Stimulated activated naive B cell treated with anti-CD40 and anti-IgM and Interleukin-4, amounts not matched to agents 10 μg/mL and 1 μg/mL and 100 μg/mL, for 72 hours (primary cell): ENCODE results near the gene SH3BGR.
"Not testable (repeated sequence)": the region's sequence is repeated elsewhere in the genome, so short reads cannot be mapped to it uniquely, and the experiment has no call there.

ENCODE experiments used
- ATAC-seq, 2 donors: fragments of 150-1000 bp; cut with Tn5 transposase; replicated peaks; 2 replicates each; pipeline ENCODE4 v1.10.0; 2021; ENCODE audit warnings: moderate library complexity in 1 of 2
- DNase-seq: peaks from one replicate; pipeline ENCODE4 v3.0.0; 2021
- H3K27ac Mint-ChIP-seq: one replicate; pipeline ENCODE4 v1.8.0; 2022; ENCODE audit warnings: mild to moderate bottlenecking, mixed read lengths
- H3K27me3 Mint-ChIP-seq, 2 donors: one replicate each; pipeline ENCODE4 v1.8.0; 2022; ENCODE audit warnings: mixed read lengths in 2 of 2
- H3K36me3 Mint-ChIP-seq, 2 donors: one replicate each; pipeline ENCODE4 v1.8.0; 2022; ENCODE audit warnings: mixed read lengths in 2 of 2, mild to moderate bottlenecking in 1 of 2
- H3K4me1 Mint-ChIP-seq, 2 donors: one replicate each; pipeline ENCODE4 v1.8.0; 2022; ENCODE audit warnings: mixed read lengths in 2 of 2, mild to moderate bottlenecking in 1 of 2
- H3K4me3 Mint-ChIP-seq, 2 donors: one replicate each; pipeline ENCODE4 v1.8.0; 2022; ENCODE audit warnings: mild to moderate bottlenecking in 2 of 2, mixed read lengths in 2 of 2, moderate library complexity in 1 of 2
- H3K9me3 Mint-ChIP-seq, 2 donors: one replicate each; pipeline ENCODE4 v1.8.0; 2022; ENCODE audit warnings: mixed read lengths in 2 of 2, mild to moderate bottlenecking in 1 of 2

The SH3BGR gene

DNA sequence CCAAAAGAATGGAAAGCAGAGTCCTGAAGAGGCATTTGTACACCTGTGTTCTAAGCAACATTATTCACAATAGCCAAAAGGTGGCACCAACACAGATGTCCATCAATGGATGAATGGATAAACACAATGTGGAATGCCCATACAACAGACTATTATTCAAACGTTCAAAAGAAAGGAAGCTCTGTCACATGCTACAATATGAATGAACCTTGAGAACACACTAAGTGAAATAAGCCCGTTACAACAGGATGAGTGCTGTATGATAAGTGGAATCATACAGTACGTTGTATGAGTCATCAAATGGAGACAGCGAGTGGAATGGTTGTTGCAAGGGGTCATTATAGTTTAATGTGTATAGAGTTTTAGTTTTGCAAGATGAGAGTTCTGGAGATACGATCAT lies 80.1 kb downstream of the SH3BGR start:
- ATAC-seq (no peak), DNase-seq (no peak)
- H3K27ac Mint-ChIP-seq, result no peak overlapping the region
- H3K36me3 Mint-ChIP-seq, result no peaks in the 10 kb centered on the region
- no peak overlapping the region for H3K4me3 Mint-ChIP-seq
- peaks cover 17 to 20% of the 10 kb centered on the region in 2 donors for H3K27me3 Mint-ChIP-seq
- H3K4me1 Mint-ChIP-seq, result no peaks in the 10 kb centered on the region
- H3K9me3 Mint-ChIP-seq, result no peaks in the 10 kb centered on the region

DNA sequence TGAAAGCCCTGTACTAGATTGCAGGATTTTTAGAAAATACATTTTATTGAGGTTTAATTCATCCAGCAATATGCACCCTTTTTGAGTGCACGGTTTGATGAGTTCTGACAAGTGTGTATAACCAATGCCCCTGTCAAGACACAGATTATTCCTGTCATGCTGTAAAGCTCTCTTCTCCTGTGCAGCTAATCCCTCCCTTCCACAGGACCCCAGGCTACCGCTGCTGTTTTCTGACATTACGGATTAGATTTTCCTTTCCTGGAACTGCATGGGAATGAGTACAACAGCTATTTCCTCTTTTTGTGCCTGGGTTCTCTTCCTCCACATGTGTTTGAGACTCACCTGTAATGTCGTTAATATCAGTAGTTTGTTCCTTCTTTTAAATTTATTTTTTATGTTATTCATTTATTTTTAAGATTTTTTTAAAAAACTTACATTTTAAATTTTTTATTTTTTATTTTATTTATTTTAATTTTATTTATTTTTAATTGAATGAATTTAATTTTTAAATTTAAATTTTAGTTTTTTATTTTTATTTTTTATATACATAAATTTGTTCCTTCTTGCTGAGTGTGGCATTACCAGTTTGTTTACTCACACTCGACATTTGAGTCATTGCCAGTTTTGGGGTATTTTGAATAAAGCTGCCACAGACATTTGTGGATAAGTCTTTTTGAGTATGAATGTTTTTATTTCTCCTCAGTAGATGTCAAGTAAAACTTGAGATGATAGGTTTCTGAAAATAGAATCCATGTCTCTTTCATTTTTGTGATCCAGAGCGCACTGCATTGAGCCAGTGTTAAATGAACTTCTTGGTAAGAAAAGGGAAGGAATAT lies 82.0 kb downstream of the SH3BGR start:
- Mint-ChIP-seq H3K36me3 (no peaks in the 10 kb centered on the region), H3K27ac (no peak overlapping the region), H3K9me3 (no peaks in the 10 kb centered on the region), H3K4me1 (no peaks in the 10 kb centered on the region), H3K4me3 (no peak overlapping the region), H3K27me3 (peaks cover 4 to 10% of the 10 kb centered on the region in 2 donors)
- DNase-seq (no peak), ATAC-seq (no peak)

DNA sequence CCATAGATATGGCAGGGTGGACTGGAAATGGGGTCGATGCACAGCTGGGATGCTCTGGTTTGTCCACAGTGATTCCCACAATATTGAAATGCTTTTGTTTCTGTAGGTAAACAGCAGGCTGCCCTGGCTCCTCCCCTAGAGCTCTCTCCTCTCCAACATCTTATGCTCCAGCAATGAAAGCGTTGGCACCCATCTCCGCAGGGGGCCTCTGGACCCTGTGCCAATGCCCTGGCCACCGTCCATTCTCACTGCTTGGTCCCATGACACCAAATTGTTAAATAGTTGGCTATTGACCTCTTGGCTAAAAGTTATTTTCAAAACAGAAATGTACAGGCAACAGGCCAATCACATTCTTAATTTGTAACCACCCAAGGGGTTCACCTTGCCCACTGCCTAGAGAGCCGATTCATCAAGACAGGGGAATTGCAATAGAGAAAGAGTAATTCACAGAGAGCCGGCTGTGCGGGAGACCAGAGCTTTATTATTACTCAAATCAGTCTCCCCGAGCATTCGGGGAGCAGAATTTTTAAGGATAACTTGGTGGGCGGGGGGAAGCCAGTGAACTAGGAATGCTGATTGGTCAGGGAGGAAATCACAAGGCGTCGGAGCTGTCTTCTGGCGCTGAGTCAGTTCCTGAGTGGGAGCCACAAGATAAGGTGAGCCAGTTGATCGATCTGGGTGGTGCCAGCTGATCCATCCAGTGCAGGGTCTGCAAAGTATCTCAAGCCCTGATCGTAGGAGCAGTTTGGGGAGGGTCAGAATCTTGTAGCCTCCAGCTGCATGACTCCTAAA lies 84.1 kb downstream of the SH3BGR start:
- Mint-ChIP-seq H3K4me3 (no peak overlapping the region), H3K27ac (no peak overlapping the region), H3K36me3 (no peaks in the 10 kb centered on the region), H3K4me1 (no peaks in the 10 kb centered on the region), H3K9me3 (peaks cover 0 to under 1% of the 10 kb centered on the region in 2 donors), H3K27me3 (peaks cover 4 to 15% of the 10 kb centered on the region in 2 donors)
- DNase-seq (no peak), ATAC-seq (no peak)

GRCh38 chr21:39536835-39537234 lies 85.1 kb downstream of the SH3BGR start:
- Mint-ChIP-seq H3K27me3 (peaks cover 4 to 12% of the 10 kb centered on the region in 2 donors), H3K36me3 (no peaks in the 10 kb centered on the region), H3K27ac (no peak overlapping the region), H3K9me3 (peaks cover 2 to 4% of the 10 kb centered on the region in 2 donors), H3K4me3 (no peak overlapping the region), H3K4me1 (no peaks in the 10 kb centered on the region)
- ATAC-seq (no peak), DNase-seq (no peak)

DNA sequence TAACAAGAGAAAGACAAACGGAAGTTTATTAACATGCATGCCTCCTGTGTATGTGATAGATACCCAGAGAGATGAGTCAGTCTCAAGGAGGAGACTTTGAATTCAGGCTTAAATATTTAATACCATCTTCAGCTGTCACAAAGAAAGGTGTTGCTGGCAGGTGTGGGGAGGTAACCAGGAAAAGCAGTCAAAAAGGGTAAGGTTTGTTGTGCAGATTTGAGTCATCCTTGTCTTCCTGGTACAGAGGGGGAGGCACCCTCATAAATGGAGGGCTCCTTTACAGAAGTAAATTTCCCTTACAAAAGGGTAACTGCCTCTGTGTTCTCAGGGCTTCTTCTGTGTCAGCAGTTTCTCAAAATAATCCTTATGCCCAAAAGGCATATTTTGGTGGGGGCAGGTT lies 85.8 kb downstream of the SH3BGR start:
- H3K4me3 Mint-ChIP-seq, result no peak overlapping the region

DNA sequence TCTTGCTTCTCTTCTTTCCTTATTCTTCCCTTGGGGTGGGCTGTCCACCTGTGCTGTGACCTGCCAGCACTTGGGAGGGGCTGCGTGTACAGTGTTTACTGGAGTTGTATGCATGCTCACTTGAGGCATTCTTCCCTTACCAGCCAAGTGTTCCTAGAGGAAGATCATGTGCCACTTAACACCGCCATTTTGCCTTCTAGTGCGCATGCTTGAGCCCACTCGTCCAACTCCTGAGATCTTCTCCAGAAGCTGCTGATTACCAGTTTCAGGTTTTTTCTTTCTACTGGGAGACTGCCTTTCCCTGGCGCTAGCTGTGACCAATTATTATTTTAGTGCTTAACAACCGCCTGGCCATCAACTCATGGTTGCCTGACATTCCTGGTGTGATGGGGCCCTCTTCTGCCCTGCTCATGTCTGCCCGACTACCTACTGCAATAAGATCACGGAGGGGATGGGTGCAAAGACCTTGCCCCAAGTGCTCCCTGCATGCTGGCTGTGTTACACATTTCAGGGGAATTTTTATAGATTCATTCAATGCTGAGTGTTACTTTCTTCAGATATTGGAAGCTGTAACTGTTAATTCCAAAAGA lies 86.8 kb downstream of the SH3BGR start:
- Mint-ChIP-seq H3K27me3 (peaks cover 10 to 16% of the 10 kb centered on the region in 2 donors), H3K4me3 (no peak overlapping the region), H3K4me1 (no peaks in the 10 kb centered on the region), H3K9me3 (peaks cover 2 to 4% of the 10 kb centered on the region in 2 donors), H3K36me3 (no peaks in the 10 kb centered on the region), H3K27ac (no peak overlapping the region)
- no peak for DNase-seq
- ATAC-seq, result no peak

More for the DNA sequence above, 85.8 kb downstream of the SH3BGR start:
- ATAC-seq (no peak), DNase-seq (no peak)
- H3K27ac Mint-ChIP-seq, result no peak overlapping the region
- peaks cover 10 to 16% of the 10 kb centered on the region in 2 donors for H3K27me3 Mint-ChIP-seq
- H3K4me1 Mint-ChIP-seq, result no peaks in the 10 kb centered on the region
- H3K36me3 Mint-ChIP-seq, result no peaks in the 10 kb centered on the region
- peaks cover 2 to 4% of the 10 kb centered on the region in 2 donors for H3K9me3 Mint-ChIP-seq

DNA sequence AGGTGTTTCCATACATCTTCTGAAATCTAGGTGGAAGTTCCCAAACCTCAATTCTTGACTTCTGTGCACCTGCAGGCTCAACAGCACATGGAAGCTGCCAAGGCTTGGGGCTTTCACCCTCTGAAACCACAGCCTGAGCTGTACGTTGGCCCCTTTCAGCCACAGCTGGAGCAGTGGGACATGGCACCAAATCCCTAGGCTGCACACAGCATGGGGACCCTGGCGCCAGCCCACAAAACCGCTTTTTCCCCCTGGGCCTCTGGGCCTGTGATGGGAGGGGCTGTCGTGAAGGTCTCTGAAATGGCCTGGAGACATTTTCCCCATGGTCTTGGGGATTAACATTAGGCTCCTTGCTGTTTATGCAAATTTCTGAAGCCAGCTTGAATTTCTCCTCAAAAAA lies 88.6 kb downstream of the SH3BGR start:
- H3K4me3 Mint-ChIP-seq, H3K27ac Mint-ChIP-seq, H3K9me3 Mint-ChIP-seq, DNase-seq, H3K36me3 Mint-ChIP-seq, ATAC-seq, H3K4me1 Mint-ChIP-seq: not testable (repeated sequence)
- peaks cover 6 to 16% of the 10 kb centered on the region in 2 donors for H3K27me3 Mint-ChIP-seq

GRCh38 chr21:39542736-39543135 lies 91.0 kb downstream of the SH3BGR start:
- Mint-ChIP-seq H3K9me3 (peaks cover 2 to 9% of the 10 kb centered on the region in 2 donors), H3K27me3 (peaks cover 6 to 16% of the 10 kb centered on the region in 2 donors)

DNA sequence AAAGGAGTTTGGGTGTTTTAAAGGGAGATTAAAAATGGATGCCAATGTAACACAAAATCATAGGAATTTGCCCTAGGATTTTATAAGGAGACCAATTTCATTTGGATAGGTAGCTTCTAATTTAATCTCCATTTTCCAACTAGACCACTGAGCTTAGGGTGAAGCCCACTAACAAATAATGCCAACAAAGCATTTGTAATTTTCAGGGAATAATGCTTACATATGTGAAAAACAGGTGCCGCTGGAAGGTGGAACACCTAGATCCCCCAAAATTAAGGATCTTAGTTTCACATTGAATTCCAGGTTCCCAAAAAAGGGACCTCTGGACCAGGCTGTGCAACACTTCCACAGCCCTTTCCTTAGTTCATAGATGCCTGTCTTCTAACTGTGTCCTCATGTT lies 94.8 kb downstream of the SH3BGR start:
- Mint-ChIP-seq H3K9me3 (peaks cover 3 to 4% of the 10 kb centered on the region in 2 donors), H3K27me3 (peaks cover 6 to 9% of the 10 kb centered on the region in 2 donors), H3K36me3 (no peaks in the 10 kb centered on the region), H3K4me3 (no peak overlapping the region), H3K27ac (no peak overlapping the region), H3K4me1 (no peaks in the 10 kb centered on the region)
- ATAC-seq, result no peak
- DNase-seq, result no peak

More at GRCh38 chr21:39542736-39543135, 91.0 kb downstream of the SH3BGR start:
- H3K36me3 Mint-ChIP-seq, result no peaks in the 10 kb centered on the region
- no peak overlapping the region for H3K27ac Mint-ChIP-seq
- no peak for ATAC-seq
- no peak overlapping the region for H3K4me3 Mint-ChIP-seq
- no peaks in the 10 kb centered on the region for H3K4me1 Mint-ChIP-seq
- DNase-seq, result no peak

GRCh38 chr21:39552856-39553255 lies 101.1 kb downstream of the SH3BGR start:
- peaks cover 0 to 4% of the 10 kb centered on the region in 2 donors for H3K27me3 Mint-ChIP-seq
- ATAC-seq (no peak), DNase-seq (no peak)
- no peak overlapping the region for H3K27ac Mint-ChIP-seq
- H3K4me3 Mint-ChIP-seq, result no peak overlapping the region
- H3K9me3 Mint-ChIP-seq, result peaks cover 0 to 5% of the 10 kb centered on the region in 2 donors
- no peaks in the 10 kb centered on the region for H3K36me3 Mint-ChIP-seq
- H3K4me1 Mint-ChIP-seq, result no peaks in the 10 kb centered on the region

GRCh38 chr21:39553331-39553730 lies 101.6 kb downstream of the SH3BGR start:
- H3K36me3 Mint-ChIP-seq, result no peaks in the 10 kb centered on the region
- ATAC-seq, result no peak
- H3K9me3 Mint-ChIP-seq, result peaks cover 0 to 8% of the 10 kb centered on the region in 2 donors
- no peak overlapping the region for H3K4me3 Mint-ChIP-seq
- no peak for DNase-seq
- H3K4me1 Mint-ChIP-seq, result no peaks in the 10 kb centered on the region
- H3K27ac Mint-ChIP-seq, result no peak overlapping the region
- H3K27me3 Mint-ChIP-seq, result peaks cover 0 to 4% of the 10 kb centered on the region in 2 donors

GRCh38 chr21:39555911-39556590 lies 104.3 kb downstream of the SH3BGR start:
- no peak overlapping the region for H3K27ac Mint-ChIP-seq
- H3K36me3 Mint-ChIP-seq, result no peaks in the 10 kb centered on the region
- ATAC-seq (no peak), DNase-seq (no peak)
- no peaks in the 10 kb centered on the region for H3K27me3 Mint-ChIP-seq
- no peaks in the 10 kb centered on the region for H3K4me1 Mint-ChIP-seq
- no peak overlapping the region for H3K4me3 Mint-ChIP-seq
- H3K9me3 Mint-ChIP-seq, result peaks cover 0 to 6% of the 10 kb centered on the region in 2 donors

GRCh38 chr21:39559511-39559910 lies 107.7 kb downstream of the SH3BGR start:
- Mint-ChIP-seq H3K27ac (no peak overlapping the region), H3K4me1 (no peaks in the 10 kb centered on the region), H3K9me3 (peaks cover 0 to 4% of the 10 kb centered on the region in 2 donors), H3K4me3 (no peak overlapping the region), H3K27me3 (no peaks in the 10 kb centered on the region), H3K36me3 (no peaks in the 10 kb centered on the region)
- ATAC-seq, result no peak
- no peak for DNase-seq

DNA sequence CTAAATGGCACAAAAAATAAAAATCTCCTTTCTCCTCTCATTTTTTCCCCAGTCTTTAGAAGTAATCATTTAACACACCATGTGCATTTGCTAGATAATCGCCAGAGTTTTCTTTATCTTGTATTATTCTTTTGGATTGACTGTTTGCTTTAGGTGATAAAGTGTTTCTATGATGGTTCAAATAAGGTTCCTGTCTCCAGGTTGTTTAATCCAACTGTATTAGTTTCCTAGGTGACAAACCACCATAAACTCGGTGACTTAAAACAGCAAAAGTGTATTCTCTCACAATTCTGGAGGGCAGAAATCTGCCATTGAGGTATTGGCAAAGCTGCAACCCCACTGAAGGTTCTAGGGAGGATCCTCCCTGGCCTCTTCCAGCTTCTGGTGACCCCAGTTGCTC lies 109.4 kb downstream of the SH3BGR start:
- no peak for ATAC-seq
- Mint-ChIP-seq H3K36me3 (no peaks in the 10 kb centered on the region), H3K4me3 (no peak overlapping the region)

More for the DNA sequence above, 109.4 kb downstream of the SH3BGR start:
- H3K27me3 Mint-ChIP-seq, result no peaks in the 10 kb centered on the region
- peaks cover 0 to 4% of the 10 kb centered on the region in 2 donors for H3K9me3 Mint-ChIP-seq
- no peak overlapping the region for H3K27ac Mint-ChIP-seq
- DNase-seq, result no peak
- no peaks in the 10 kb centered on the region for H3K4me1 Mint-ChIP-seq
